ENCODE results near the gene FLOT2. TPM values are rescaled to one million over a fixed set of nuclear protein-coding genes. Genes with fewer than 3 reads are reported as not detected.

Gene FLOT2
- total RNA-seq, 1 donor from 2014 or later = 56.2 TPM

- no peaks in the 10 kb centered on the region for H3K27me3 ChIP-seq
- TF ChIP-seq POLR2AphosphoS5 (IDR thresholded peaks at IDR 0.05; ENCODE audit: insufficient read depth in 1 of 2, low read depth in 1 of 2) (no peak), CTCF (IDR thresholded peaks at IDR 0.05) (no peak), POLR2A (IDR thresholded peaks at IDR 0.05) (no peak)
- H3K4me1 ChIP-seq = peaks cover 32% of the 10 kb centered on the region
- DNase-seq (ENCODE audit: extremely low spot score in 2 of 2) = no peak
- intact Hi-C loops (cut with DNase I) = no loop called here
- H3K4me3 ChIP-seq = no peak overlapping the region
- no peaks in the 10 kb centered on the region for H3K9me3 ChIP-seq
- H3K36me3 ChIP-seq = peaks cover 0 to 74% of the 10 kb centered on the region in 2 donors
- no peak overlapping the region for H3K27ac ChIP-seq
These were observed 14.0 kb upstream of the FLOT2 start for GRCh38 chr17:28911411-28912045.

- H3K27me3 ChIP-seq = no peaks in the 10 kb centered on the region
- intact Hi-C loops (cut with DNase I) = no loop called here
- no peak for DNase-seq (ENCODE audit: extremely low spot score in 2 of 2)
- H3K4me1 ChIP-seq = peaks cover 37% of the 10 kb centered on the region
- H3K27ac ChIP-seq = no peak overlapping the region
- peaks cover 0 to 75% of the 10 kb centered on the region in 2 donors for H3K36me3 ChIP-seq
- no peak overlapping the region for H3K4me3 ChIP-seq
- no peak for TF ChIP-seq CTCF (IDR thresholded peaks at IDR 0.05)
- TF ChIP-seq POLR2A (IDR thresholded peaks at IDR 0.05) = no peak
- TF ChIP-seq POLR2AphosphoS5 (IDR thresholded peaks at IDR 0.05; ENCODE audit: insufficient read depth in 1 of 2, low read depth in 1 of 2) = no peak
- H3K9me3 ChIP-seq = no peaks in the 10 kb centered on the region
These were observed 13.0 kb upstream of the FLOT2 start for GRCh38 chr17:28910534-28910933.

- intact Hi-C loops (cut with DNase I) = no loop called here
- Histone ChIP-seq H3K9me3 (no peaks in the 10 kb centered on the region), H3K36me3 (peaks cover 0 to 61% of the 10 kb centered on the region in 2 donors), H3K27me3 (no peaks in the 10 kb centered on the region), H3K4me3 (no peak overlapping the region), H3K4me1 (peaks cover 39% of the 10 kb centered on the region), H3K27ac (peak overlapping the region; percentile 84)
- DNase-seq (ENCODE audit: extremely low spot score in 2 of 2) = no peak
- no peak for TF ChIP-seq CTCF (IDR thresholded peaks at IDR 0.05)
- TF ChIP-seq POLR2AphosphoS5 (IDR thresholded peaks at IDR 0.05; ENCODE audit: insufficient read depth in 1 of 2, low read depth in 1 of 2) = peak in 1 of 2 donors; percentile 48
- no peak for TF ChIP-seq POLR2A (IDR thresholded peaks at IDR 0.05)
These were observed 11.2 kb upstream of the FLOT2 start for GRCh38 chr17:28908640-28909167.

GRCh38 chr17:28907709-28908475, 10.4 kb upstream of the FLOT2 start:
- H3K4me3 ChIP-seq = no peak overlapping the region
- H3K4me1 ChIP-seq = peaks cover 47% of the 10 kb centered on the region
- intact Hi-C loops (cut with DNase I) = no loop called here
- no peaks in the 10 kb centered on the region for H3K27me3 ChIP-seq
- peaks cover 0 to 53% of the 10 kb centered on the region in 2 donors for H3K36me3 ChIP-seq
- DNase-seq (ENCODE audit: extremely low spot score in 2 of 2) = no peak
- no peak for TF ChIP-seq CTCF (IDR thresholded peaks at IDR 0.05)
- TF ChIP-seq POLR2A (IDR thresholded peaks at IDR 0.05) = no peak
- peak overlapping the region; percentile 84 for H3K27ac ChIP-seq
- H3K9me3 ChIP-seq = no peaks in the 10 kb centered on the region
